CD14-positive monocyte (primary cell): Measurements from ENCODE around the gene TMEM51. TPM values are rescaled to one million over a fixed set of nuclear protein-coding genes. Genes with fewer than 3 reads are reported as not detected.

Source experiments
- DNase-seq, 3 donors: peaks; one replicate each; pipeline ENCODE4 v3.0.0-alpha.2; 2011 to 2022
- H2AFZ ChIP-seq: 2 replicates; pipeline ENCODE4 v1.6.0; 2012; ENCODE audit warnings: mild to moderate bottlenecking, low read depth, low read length, inconsistent platforms; ENCODE audit not compliant: insufficient read depth, poor library complexity, severe bottlenecking
- H3K27ac ChIP-seq, 2 donors: 1 replicate in 1 of 2; 2 replicates in 1 of 2; pipeline ENCODE4 v1.5.1; 2012 to 2013; ENCODE audit warnings: low read length in 2 of 2, control low read depth in 1 of 2, inconsistent platforms in 1 of 2, low read depth in 1 of 2, mild to moderate bottlenecking in 1 of 2
- H3K27me3 ChIP-seq, 2 donors: one replicate each; pipeline versions ENCODE4 v1.6.0 to v1.6.1; 2011 to 2013; ENCODE audit warnings: low read length in 2 of 2; ENCODE audit not compliant: control insufficient read depth in 2 of 2, insufficient read depth in 2 of 2
- H3K36me3 ChIP-seq, 2 donors: replicated peaks in 1 of 2; 1 replicate in 1 of 2; 2 replicates in 1 of 2; pipeline versions ENCODE4 v1.5.1 to v1.6.1; 2012 to 2013; ENCODE audit warnings: low read length in 2 of 2, control low read depth in 1 of 2, inconsistent platforms in 1 of 2, mild to moderate bottlenecking in 1 of 2; ENCODE audit not compliant: insufficient read depth in 2 of 2, control insufficient read depth in 1 of 2
- H3K4me1 ChIP-seq, 2 donors: 1 replicate in 1 of 2; 2 replicates in 1 of 2; pipeline versions ENCODE4 v1.5.1 to v1.6.1; 2012 to 2013; ENCODE audit warnings: low read length in 2 of 2, control low read depth in 1 of 2, inconsistent platforms in 1 of 2, mild to moderate bottlenecking in 1 of 2, moderate library complexity in 1 of 2; ENCODE audit not compliant: insufficient read depth in 2 of 2, control insufficient read depth in 1 of 2
- H3K4me2 ChIP-seq: replicated peaks from 2 replicates; pipeline ENCODE3; 2012; ENCODE audit warnings: low read length, moderate library complexity, mild to moderate bottlenecking; ENCODE audit not compliant: poor library complexity, severe bottlenecking; ENCODE audit errors: extremely low read depth
- H3K4me3 ChIP-seq, 3 experiments: fragments of 200-600 bp in 1 of 3; sonication (generic) in 1 of 3; replicated peaks in 1 of 3; 1 replicate in 2 of 3; 2 replicates in 1 of 3; pipeline ENCODE4 v1.5.1; 2011 to 2013; ENCODE audit warnings: low read length in 3 of 3, mild to moderate bottlenecking in 3 of 3, control low read depth in 2 of 3, low read depth in 2 of 3, inconsistent platforms in 1 of 3, moderate library complexity in 1 of 3
- H3K79me2 ChIP-seq: 2 replicates; pipeline ENCODE4 v1.6.0; 2012; ENCODE audit warnings: mild to moderate bottlenecking, control low read depth, inconsistent platforms, low read length, moderate library complexity; ENCODE audit not compliant: insufficient read depth
- H3K9ac ChIP-seq: 2 replicates; pipeline ENCODE4 v1.6.0; 2017; ENCODE audit warnings: low read length, mild to moderate bottlenecking; ENCODE audit not compliant: insufficient read depth, poor library complexity, severe bottlenecking
- H3K9me3 ChIP-seq, 2 donors: replicated peaks in 1 of 2; 1 replicate in 1 of 2; 2 replicates in 1 of 2; pipeline versions ENCODE4 v1.5.1 to v1.6.1; 2012 to 2013; ENCODE audit warnings: low read length in 2 of 2, control low read depth in 1 of 2; ENCODE audit not compliant: control insufficient read depth in 1 of 2, insufficient read depth in 1 of 2
- H4K20me1 ChIP-seq: 2 replicates; pipeline ENCODE4 v1.6.0; 2012; ENCODE audit warnings: mild to moderate bottlenecking, low read length, control low read depth, moderate library complexity; ENCODE audit not compliant: insufficient read depth
- H3K27ac Mint-ChIP-seq, 7 donors: one replicate each; pipeline ENCODE4 v1.8.0; 2020; ENCODE audit warnings: mild to moderate bottlenecking in 7 of 7, mixed read lengths in 7 of 7, moderate library complexity in 6 of 7, inconsistent platforms in 2 of 7
- H3K27me3 Mint-ChIP-seq, 3 donors: one replicate each; pipeline ENCODE4 v1.8.0; 2021 to 2022; ENCODE audit warnings: low read depth in 3 of 3, mild to moderate bottlenecking in 3 of 3, mixed read lengths in 3 of 3, moderate library complexity in 3 of 3, inconsistent platforms in 1 of 3
- H3K36me3 Mint-ChIP-seq, 2 donors: one replicate each; pipeline ENCODE4 v1.8.0; 2020; ENCODE audit warnings: mixed read lengths in 2 of 2, inconsistent platforms in 1 of 2, mild to moderate bottlenecking in 1 of 2
- H3K4me1 Mint-ChIP-seq: one replicate; pipeline ENCODE4 v1.8.0; 2020; ENCODE audit warnings: mild to moderate bottlenecking, mixed read lengths
- H3K4me3 Mint-ChIP-seq, 2 donors: one replicate each; pipeline ENCODE4 v1.8.0; 2020; ENCODE audit warnings: mild to moderate bottlenecking in 2 of 2, mixed read lengths in 2 of 2, moderate library complexity in 1 of 2
- H3K9me3 Mint-ChIP-seq, 7 donors: one replicate each; pipeline ENCODE4 v1.8.0; 2020 to 2022; ENCODE audit warnings: mixed read lengths in 7 of 7, mild to moderate bottlenecking in 6 of 7, moderate library complexity in 6 of 7, inconsistent platforms in 2 of 7
- CTCF ChIP-seq: fragments of 200-600 bp; IDR thresholded peaks from one replicate; pipeline ENCODE4 v1.8.0; 2022; ENCODE audit warnings: antibody characterized with exemption, mild to moderate bottlenecking
- WGBS: methylation state at CpG from one replicate; pipeline ENCODE4 v1.1.5; 2013; ENCODE audit warnings: missing lambda C conversion rate; ENCODE audit not compliant: insufficient coverage; 5-methylcytosine and 5-hydroxymethylcytosine counted together
- intact Hi-C, 2 donors: fragments of 100-400 bp; cut with micrococcal nuclease; formaldehyde crosslinking; loops; one replicate each; pipeline versions ENCODE4 v1.15.0 to v1.15.1; 2023
- polyA plus RNA-seq, 3 donors: library from polyadenylated mRNA; depleted of rRNA in 1 of 3; unstranded in 2 of 3; stranded (reverse) in 1 of 3; fragments of 300-500 nt in 2 of 3; fragments of >200 nt in 1 of 3; fragmentation: Illumina TruSeq in 2 of 3; gene quantifications; 1 replicate in 2 of 3; 2 replicates in 1 of 3; pipeline ENCODE4 v1.2.3, GENCODE V29; 2012 to 2021

TMEM51 gene
- polyA plus RNA-seq, 3 donors = 1.2 to 2.5 (median 2.1) TPM

GRCh38 chr1:15123270-15123669, 30.3 kb upstream of the TMEM51 start:
- Histone ChIP-seq H4K20me1 (no peaks in the 10 kb centered on the region), H2AFZ (no peak overlapping the region), H3K9ac (no peak overlapping the region), H3K4me3 (no peak overlapping the region), H3K36me3 (no peaks in the 10 kb centered on the region), H3K27ac (no peak overlapping the region), H3K9me3 (no peaks in the 10 kb centered on the region), H3K27me3 (no peaks in the 10 kb centered on the region), H3K79me2 (no peaks in the 10 kb centered on the region), H3K4me2 (no peak overlapping the region), H3K4me1 (no peaks in the 10 kb centered on the region)
- peaks cover 4 to 9% (median 5%) of the 10 kb centered on the region in 3 donors for H3K27me3 Mint-ChIP-seq
- intact Hi-C loops = no loop called here
- no peaks in the 10 kb centered on the region for H3K4me1 Mint-ChIP-seq
- H3K9me3 Mint-ChIP-seq = no peaks in the 10 kb centered on the region
- no peak for DNase-seq
- no peaks in the 10 kb centered on the region for H3K36me3 Mint-ChIP-seq
- 80% methylated on average over 1 of the region's 5 CpGs for WGBS
- no peak overlapping the region for H3K4me3 Mint-ChIP-seq
- H3K27ac Mint-ChIP-seq = peak overlapping the region in 1 of 7 donors; percentile 18
- no peak for TF ChIP-seq CTCF

GRCh38 chr1:15123925-15124324, 29.6 kb upstream of the TMEM51 start:
- TF ChIP-seq CTCF = no peak
- Mint-ChIP-seq H3K27me3 (peaks cover 4 to 9% (median 5%) of the 10 kb centered on the region in 3 donors), H3K4me1 (no peaks in the 10 kb centered on the region), H3K27ac (no peak overlapping the region), H3K9me3 (no peaks in the 10 kb centered on the region), H3K4me3 (no peak overlapping the region), H3K36me3 (no peaks in the 10 kb centered on the region)
- no peak overlapping the region for H3K27ac ChIP-seq
- H3K4me1 ChIP-seq = no peaks in the 10 kb centered on the region
- 97% methylated on average over 8 of the region's 9 CpGs for WGBS
- H3K27me3 ChIP-seq = no peaks in the 10 kb centered on the region
- H3K9ac ChIP-seq = no peak overlapping the region
- intact Hi-C loops = no loop called here
- no peaks in the 10 kb centered on the region for H4K20me1 ChIP-seq
- no peaks in the 10 kb centered on the region for H3K9me3 ChIP-seq
- H3K4me2 ChIP-seq = no peak overlapping the region
- H3K79me2 ChIP-seq = no peaks in the 10 kb centered on the region
- no peaks in the 10 kb centered on the region for H3K36me3 ChIP-seq
- DNase-seq = no peak
- no peak overlapping the region for H2AFZ ChIP-seq
- H3K4me3 ChIP-seq = no peak overlapping the region
